ENCODE measurements around the gene SNCA.

The SNCA gene

GRCh38 chr4:89813197-89813596, 23.8 kb downstream of the SNCA start:
- DNase-seq: no peak

GRCh38 chr4:89807441-89808140, 29.4 kb downstream of the SNCA start:
- no peak for DNase-seq

DNA sequence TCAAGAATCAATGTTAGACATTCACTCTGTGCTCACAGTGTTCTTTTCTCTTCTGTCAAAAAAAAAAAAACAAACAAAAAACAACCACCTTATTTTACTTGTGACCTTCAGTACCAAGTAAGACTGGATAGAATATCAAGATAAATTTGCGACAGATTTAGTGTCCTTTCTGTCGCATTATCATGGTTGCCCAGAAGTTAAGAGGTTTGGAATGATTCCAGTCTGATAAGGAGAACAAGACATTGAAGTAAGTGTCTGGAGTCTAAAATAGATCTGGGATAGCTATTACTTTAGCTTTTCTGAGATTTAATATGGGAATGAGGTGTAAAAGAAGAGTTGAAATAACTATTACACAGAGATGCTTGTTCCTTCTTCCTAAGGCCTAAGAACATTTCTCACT, 31.7 kb downstream of the SNCA start:
- DNase-seq: no peak

- no peak for DNase-seq
These were observed 33.0 kb downstream of the SNCA start for GRCh38 chr4:89803915-89804314.

- DNase-seq: no peak
These were observed 33.9 kb downstream of the SNCA start for GRCh38 chr4:89803036-89803435.

- no peak for DNase-seq
These were observed 36.3 kb downstream of the SNCA start for GRCh38 chr4:89800527-89801103.

DNA sequence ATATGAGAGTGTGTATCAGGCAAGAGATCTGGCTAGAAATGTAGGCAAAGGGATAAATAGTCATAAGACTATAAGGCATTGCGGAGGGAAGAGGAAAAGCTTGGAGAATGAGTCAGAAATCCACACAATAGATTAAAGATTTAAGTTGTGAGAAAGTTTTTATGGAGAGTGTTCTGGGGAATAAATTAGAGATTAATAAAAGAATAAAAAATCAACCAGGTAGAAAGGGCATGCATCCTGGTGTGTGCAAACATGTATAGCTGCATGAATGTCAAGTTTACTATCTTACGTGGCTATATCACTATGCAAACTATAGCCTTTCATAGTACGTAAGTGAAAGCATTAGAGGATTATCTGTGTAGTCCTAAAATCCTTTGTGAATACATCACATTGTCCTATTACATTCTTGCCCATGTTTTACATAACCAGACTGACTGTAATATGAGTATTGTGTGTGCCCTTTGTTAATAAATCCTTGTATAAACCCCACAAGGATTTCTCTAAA, 36.9 kb downstream of the SNCA start:
- DNase-seq: no peak

GRCh38 chr4:89799071-89799470, 37.9 kb downstream of the SNCA start:
- no peak for DNase-seq

DNA sequence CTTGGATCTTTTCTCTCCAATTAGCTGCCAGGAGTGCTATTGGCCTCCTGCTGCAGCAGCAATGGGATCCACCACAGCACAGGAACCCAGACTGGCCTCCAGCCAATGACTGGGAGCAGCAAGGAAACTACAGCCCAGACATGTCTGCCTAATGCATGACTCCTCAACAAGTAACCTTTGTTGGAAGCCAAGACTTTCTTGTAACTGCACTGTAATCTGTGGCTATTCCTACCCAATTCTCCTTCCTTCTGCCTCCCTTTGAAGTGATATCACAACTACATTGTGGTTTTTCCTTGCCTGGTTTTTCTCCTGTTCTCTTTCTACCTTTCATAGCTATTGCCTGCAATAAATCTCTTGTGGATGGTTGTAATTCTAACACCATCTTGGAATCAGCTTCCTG, 39.8 kb downstream of the SNCA start:
- DNase-seq: no peak

DNA sequence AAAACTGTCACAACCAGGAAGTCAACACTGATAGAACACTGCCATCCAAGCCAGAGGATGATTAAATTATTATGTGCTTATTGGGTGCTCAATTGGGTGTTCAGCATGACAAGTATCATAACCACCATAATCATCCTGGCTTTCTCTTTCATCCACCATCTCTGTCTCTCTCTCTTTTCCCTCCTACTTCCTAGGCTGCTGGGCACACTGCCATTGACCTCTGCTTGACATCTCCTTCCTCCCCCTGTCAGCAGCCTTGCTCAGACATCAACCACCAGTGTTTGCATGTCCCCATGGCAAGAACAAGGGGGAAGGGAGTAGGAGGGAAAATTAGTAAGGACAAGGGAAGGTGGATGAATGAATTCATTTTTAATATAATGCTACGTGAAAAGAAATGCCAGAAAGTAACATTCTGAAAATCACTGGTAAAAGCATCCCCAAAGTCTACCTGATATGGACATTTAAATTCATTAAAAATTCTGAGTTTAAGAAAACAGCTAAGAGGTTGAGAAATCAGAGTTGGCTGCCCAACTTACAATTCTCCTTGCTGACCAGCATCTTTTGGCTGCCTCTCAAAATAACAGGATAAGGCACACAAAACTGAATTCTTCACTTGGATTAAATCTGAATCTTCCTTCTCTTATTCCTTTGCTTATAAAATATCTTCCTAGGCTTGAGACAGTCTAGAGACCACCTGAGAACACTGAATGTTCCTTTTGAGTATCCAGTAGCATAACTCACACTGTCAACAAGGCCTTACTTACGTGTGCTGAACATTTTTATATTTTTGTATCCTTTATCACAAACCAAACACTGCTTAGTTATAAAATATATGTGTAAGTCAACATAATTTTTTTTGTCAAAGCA, 48.5 kb downstream of the SNCA start:
- peak; percentile 73 for DNase-seq

DNA sequence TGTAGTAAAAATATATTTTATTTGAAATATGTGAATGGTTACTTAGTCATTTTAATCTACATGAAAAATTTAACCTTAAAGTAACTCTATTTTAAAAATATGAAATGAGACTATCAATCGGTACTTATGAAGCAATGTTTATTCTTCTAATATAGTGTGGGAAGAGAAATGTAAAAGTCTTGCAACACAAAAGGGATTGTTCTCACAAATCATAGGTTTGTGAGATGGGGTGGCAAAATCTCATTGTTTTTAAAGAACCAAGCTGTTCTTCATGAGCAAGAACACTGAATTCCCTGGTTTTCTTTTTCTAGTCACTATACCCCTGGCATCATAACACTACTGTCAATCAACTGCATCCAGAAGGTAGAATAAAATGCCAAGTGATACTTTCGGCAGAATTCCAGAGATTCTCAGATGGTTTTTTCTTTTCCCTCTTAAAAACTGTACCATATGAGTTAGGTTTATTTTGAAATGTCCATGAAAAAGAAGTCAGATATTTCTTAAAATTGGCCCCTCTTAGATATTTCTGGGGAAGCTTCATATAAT, 52.2 kb downstream of the SNCA start:
- DNase-seq: no peak

GRCh38 chr4:89781321-89781720, 55.6 kb downstream of the SNCA start:
- DNase-seq: no peak

- no peak for DNase-seq
These were observed 63.2 kb downstream of the SNCA start for GRCh38 chr4:89773805-89774204.

DNA sequence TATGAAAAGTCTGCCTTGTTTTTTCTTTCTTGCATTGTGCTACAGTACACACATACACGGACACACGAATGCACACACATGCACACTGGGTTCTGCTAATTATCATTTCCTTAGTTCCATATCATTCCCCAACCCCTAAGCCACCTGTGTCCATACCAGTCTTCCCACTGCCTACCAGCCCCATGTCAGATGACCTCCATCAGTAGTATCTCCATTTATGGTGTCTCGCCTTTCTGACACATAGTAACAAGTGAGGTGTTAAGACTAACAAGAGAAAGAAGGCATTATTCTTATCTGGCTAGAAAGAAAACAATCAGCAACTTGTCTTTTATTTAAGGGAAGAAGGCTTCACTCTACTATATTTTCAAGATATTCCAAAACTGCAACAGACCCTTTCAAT, 67.1 kb downstream of the SNCA start:
- DNase-seq: no peak

- no peak for DNase-seq
These were observed 69.0 kb downstream of the SNCA start for GRCh38 chr4:89767924-89768323.

- no peak for DNase-seq
These were observed 71.0 kb downstream of the SNCA start for GRCh38 chr4:89765966-89766365.

DNA sequence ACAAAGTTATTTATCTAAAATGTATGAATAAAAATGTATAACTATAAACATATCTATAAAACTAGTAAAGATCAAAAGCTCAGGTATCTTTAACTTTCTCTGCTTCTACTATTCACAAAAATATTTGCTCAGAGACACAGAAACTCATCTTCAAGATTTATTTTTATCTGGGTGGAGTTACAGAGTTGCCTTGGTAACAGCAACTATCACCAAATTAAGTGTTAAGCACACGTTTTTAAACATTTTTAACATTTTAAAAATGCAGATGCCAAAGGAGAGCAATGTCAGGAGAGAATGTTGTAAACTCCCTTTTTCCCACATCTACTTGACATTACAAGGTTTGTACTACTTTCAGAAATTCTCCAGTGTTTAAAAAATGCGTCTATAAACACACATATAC, 71.4 kb downstream of the SNCA start:
- DNase-seq: no peak

GRCh38 chr4:89762311-89762710, 74.7 kb downstream of the SNCA start:
- DNase-seq: no peak

DNA sequence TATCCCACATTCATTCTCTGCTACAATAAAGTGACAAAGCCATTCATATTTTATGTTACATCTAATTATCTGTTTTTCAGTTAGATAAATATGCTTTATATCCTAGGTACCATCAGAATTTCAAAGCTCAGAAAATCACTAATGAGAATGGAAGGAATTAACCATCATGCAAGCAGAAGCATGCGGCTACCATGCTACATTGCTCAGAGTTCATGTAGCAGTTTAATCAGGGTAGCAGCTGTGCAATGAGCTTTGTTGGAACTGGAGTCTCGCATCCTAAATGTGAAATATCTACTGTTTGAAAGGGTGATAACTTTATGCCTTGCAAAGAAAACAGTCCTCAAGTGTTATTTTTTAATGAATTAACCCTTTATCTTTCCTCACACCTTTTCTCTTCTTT, 77.5 kb downstream of the SNCA start:
- DNase-seq: no peak

DNA sequence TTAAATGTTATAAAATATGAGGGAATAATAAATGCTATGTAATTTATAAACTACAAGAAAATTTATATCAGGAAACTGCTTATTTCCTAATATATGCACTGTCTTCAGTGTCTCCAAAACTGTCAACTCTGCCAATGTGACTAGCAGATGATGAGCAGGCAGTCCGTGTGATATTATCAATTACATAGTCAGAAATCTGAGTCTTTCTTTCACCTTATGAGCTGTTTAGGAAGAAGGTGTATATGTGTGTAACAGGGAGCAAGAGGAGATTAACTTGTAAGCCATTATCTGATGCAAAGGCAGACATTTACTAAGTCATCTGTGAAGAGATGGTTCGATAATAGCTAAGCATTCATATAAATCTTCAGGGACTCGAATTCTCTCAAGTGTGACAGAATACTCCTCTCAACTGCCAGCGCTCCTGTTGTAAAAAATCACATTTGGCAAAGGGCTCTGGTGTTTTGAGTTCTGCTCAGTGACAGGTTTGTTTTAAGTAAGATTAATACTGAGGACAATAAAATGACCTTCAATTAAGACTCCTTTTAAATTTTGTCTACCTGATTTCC, 79.7 kb downstream of the SNCA start:
- DNase-seq: no peak

DNA sequence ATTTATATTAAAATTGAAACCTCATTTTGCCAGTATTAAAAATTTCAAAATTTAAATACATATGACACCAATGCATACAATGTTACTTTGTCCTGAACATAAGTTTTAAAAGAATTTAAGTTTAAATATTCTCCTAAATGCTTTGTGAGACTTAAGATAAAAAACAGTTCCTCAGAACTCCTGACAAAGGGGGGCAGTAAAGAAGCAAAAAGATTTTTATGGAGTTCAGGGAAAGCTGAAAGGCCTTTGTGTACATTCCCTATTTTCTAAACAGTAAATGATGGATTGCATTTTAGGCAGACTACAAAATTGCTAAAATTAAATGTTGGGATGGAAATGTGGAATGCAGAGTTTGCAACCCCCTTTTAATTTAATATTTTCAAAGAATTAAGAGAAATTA, 81.7 kb downstream of the SNCA start:
- DNase-seq: no peak

- no peak for DNase-seq
These were observed 82.4 kb downstream of the SNCA start for GRCh38 chr4:89754531-89754930.

GRCh38 chr4:89753601-89754066, 83.3 kb downstream of the SNCA start:
- DNase-seq: no peak

All from NCI-H2029 treated with DMSO at 0.1 percent for 48 hours (cell line).